Fibroblast of mammary gland (primary cell): ENCODE results near the gene CREBL2.
A peak's percentile ranks its signal among the peaks of the same experiment; 100 is the strongest.

Experiments used
- DNase-seq: peaks from one replicate; pipeline ENCODE4 v3.0.0-alpha.2; 2010; ENCODE audit warnings: low read depth
- H3K4me3 ChIP-seq: 2 replicates; pipeline ENCODE4 v1.5.1; 2011; ENCODE audit warnings: low read depth, mild to moderate bottlenecking, low read length, moderate library complexity; ENCODE audit not compliant: control insufficient read depth
- TF ChIP-seq, protein P1 (sequence below): conservative IDR thresholded peaks from 2 replicates; pipeline ENCODE4 v1.5.1; 2011; ENCODE audit warnings: low read depth, low read length, inconsistent platforms; ENCODE audit not compliant: control insufficient read depth, insufficient read depth

CREBL2 gene

DNA sequence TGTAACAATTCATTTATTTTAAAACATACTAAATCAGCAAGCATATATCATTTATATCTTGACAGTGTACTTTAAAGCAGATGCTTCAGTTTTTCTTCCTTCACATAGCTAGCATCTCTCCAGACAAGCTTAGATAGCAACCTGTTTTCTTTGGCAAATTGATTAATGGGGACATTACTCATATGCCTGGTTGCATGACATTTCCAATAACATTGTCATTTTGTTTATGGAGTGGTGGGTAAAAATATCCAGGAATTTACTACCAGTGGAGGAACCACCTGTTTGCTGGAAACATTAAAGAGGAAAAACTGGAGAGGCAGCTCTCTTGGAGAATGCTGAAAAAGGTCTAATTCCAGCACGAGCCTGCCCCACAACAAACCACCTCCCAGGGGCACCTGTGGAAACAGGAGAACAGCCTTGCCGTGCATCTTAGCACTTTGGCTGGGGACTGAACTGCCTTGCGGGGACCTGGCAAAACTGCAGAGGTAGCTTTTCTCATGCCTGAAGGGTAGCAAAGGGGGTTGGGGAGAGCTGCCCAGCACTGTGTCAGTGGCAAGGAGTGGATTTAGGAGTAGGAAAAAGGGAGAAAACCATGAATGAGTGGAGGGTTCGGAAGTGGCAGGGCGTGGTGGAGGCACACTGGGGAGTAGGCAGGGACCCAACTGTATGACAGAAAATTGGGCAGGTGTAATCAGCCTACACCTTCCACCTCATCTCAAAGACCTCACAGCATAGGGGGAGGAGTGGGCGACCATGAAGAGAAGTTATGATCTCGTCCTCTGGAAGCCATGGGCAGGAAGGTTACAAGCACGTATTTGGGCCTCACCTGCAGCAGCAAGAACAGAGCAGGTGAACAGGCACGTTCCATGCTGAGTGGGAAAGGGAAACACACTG lies 11.7 kb upstream of the CREBL2 start:
- no peak overlapping the region for H3K4me3 ChIP-seq
- no peak for DNase-seq
- TF ChIP-seq, protein P1, sequence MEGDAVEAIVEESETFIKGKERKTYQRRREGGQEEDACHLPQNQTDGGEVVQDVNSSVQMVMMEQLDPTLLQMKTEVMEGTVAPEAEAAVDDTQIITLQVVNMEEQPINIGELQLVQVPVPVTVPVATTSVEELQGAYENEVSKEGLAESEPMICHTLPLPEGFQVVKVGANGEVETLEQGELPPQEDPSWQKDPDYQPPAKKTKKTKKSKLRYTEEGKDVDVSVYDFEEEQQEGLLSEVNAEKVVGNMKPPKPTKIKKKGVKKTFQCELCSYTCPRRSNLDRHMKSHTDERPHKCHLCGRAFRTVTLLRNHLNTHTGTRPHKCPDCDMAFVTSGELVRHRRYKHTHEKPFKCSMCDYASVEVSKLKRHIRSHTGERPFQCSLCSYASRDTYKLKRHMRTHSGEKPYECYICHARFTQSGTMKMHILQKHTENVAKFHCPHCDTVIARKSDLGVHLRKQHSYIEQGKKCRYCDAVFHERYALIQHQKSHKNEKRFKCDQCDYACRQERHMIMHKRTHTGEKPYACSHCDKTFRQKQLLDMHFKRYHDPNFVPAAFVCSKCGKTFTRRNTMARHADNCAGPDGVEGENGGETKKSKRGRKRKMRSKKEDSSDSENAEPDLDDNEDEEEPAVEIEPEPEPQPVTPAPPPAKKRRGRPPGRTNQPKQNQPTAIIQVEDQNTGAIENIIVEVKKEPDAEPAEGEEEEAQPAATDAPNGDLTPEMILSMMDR = no peak

- TF ChIP-seq, protein P1 = no peak
- DNase-seq = no peak
- no peak overlapping the region for H3K4me3 ChIP-seq
Measured at GRCh38 chr12:12600659-12601058, 11.0 kb upstream of the CREBL2 start.

DNA sequence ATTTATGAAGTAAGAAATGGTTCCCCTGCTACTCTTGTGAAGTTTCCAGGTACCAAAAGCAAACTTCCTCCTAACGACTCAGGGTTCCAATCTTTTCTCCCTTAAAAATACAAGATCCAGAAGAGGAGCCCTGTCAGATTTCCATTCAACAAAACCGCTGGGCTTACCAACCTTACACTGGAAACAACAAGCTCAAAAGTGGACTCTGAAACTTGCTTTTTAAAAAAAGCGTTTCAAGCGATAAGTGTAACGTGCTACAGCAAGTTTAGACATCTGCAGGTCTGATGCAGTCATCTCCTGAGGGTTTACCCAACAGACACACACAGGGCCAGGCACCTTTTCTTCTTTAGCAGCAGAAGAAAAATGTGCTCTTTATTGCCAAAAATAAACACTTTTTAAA lies 6.9 kb upstream of the CREBL2 start:
- TF ChIP-seq, protein P1 = no peak
- H3K4me3 ChIP-seq = no peak overlapping the region
- DNase-seq = no peak

DNA sequence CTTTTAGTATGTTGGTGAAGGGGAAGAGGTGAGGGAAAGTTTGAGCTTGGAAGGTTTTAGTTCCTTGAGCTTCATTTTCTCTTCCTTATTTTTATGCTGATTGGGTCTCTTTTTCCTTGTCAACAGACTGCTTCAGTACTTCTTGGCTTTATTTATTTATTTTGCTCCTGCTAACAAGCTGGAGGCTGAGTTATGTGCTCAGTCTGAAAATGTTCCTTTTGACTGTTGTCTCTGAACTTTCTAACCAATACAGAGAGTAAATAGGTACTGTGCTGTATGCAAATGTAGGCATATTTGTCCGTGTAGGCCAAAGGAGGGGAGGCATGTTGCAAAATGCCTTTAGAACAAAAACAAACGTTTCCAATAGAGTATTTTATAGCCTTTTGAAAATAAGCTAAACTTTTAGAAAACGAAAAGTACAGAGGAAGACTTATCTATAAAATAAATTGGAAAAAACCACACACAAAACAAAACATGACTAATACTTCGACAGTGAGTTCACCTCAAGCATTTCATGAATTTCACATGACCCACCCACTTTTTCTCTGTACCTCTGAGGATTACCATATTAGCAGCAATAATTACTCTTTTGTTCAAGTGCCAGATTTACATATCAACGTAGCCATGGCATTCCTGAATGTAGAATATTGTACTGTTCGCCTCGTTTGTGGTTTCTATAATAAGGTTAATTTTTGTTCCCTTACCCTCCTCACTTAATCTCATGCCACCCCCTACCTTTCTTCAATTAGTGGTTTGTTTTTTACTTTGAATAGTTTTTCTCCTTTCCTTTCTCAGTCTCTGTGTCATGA lies 4.7 kb upstream of the CREBL2 start:
- H3K4me3 ChIP-seq = no peak overlapping the region

DNA sequence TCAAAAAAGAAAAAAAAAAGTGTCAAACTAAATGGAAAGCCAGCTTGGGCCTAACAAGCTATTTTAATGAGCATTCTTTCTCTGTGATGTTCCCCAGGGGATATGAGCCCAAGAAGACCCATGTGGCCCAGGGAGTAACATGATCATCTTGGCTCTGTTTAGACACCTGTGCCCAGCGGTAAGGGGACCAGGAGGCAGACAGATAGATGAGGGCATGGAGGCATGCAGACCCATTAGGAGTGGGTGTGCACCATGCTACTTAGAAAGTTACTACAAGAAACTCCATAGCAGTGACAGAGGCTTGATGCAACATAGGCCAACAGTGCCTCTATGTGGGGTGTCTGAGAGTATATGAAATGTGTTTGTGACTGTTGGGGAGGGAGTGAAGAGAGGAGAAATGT lies 3.1 kb upstream of the CREBL2 start:
- DNase-seq = no peak
- H3K4me3 ChIP-seq = no peak overlapping the region
- TF ChIP-seq, protein P1 = no peak

More for the DNA sequence above, 4.7 kb upstream of the CREBL2 start:
- TF ChIP-seq, protein P1 = no peak
- peak; percentile 56 for DNase-seq

DNA sequence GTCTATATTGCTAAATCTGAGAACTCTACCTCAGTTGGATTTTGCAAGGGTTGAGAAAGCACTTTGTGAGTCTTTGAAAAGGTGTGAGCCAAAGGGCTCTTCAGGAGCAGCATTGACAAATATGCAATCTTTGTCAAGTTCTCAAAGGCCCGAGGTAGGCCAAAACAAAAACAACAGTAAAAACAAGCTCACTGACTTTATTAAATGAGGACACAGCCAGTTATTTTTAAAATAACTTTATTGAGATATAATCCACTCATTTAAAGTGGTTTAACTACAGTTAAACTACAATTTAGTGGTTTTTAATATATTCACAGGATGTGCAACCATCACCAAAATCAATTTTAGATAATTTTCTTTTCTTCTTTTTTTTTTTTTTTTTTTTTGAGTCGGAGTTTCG lies 2.0 kb upstream of the CREBL2 start:
- TF ChIP-seq, protein P1 = no peak
- DNase-seq = no peak
- no peak overlapping the region for H3K4me3 ChIP-seq
